ENCODE results near the gene PLCB4. TPM values are rescaled to one million over a fixed set of nuclear protein-coding genes. Genes with fewer than 3 reads are reported as not detected.

PLCB4 gene
- total RNA-seq, 2 experiments from 2014 or later = not detected

DNA sequence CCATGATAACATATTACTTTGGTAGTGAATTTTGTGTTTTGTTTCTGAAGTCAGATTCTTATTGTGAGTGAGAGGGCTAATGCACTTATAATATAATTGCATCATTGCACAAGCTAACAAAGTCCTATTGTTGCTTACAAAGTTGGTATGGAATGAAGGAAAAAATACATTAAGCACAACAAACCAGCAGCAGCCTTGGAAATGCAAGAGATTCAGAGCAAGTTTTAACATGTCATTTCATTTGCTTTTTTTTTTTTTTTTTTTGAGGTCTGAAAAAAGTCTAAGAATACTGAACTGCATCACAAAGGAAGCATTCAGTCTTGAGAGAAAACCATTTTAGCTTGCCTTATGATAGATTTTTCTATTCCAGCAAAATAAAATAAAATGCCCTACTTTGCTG, 57.6 kb downstream of the PLCB4 start:
- H3K27ac Mint-ChIP-seq = no peak overlapping the region
- ChIA-PET POLR2A (no interaction called here), CTCF (no interaction called here)
- H3K9me3 Mint-ChIP-seq = peaks cover 4% of the 10 kb centered on the region
- H3K36me3 Mint-ChIP-seq (ENCODE audit: low read depth) = no peaks in the 10 kb centered on the region
- no peaks in the 10 kb centered on the region for H3K27me3 Mint-ChIP-seq
- no peaks in the 10 kb centered on the region for H3K4me1 Mint-ChIP-seq
- DNase-seq = no peak
- H3K4me3 Mint-ChIP-seq = no peak overlapping the region

DNA sequence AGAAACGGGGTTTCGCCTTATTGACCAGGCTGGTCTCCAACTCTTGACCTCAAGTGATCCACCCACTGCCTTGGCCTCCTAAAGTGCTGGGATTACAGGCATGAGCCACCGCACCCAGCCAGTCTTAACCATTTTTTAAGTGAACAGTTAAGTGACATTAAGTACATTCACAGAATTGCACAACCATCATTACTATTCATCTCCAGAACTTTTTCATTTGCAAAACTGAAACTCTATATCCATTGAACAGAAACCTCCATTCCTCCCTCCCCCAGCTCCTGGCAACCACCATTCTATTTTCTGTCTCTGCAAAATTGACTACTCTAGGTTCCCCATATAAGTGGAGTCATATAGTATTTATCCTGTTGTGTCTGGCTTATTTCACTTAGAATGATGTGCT, 59.7 kb downstream of the PLCB4 start:
- Mint-ChIP-seq H3K27ac (no peak overlapping the region), H3K27me3 (no peaks in the 10 kb centered on the region), H3K4me1 (no peaks in the 10 kb centered on the region), H3K36me3 (ENCODE audit: low read depth) (no peaks in the 10 kb centered on the region), H3K9me3 (peaks cover 4% of the 10 kb centered on the region), H3K4me3 (no peak overlapping the region)
- CTCF ChIA-PET = no interaction called here
- POLR2A ChIA-PET = no interaction called here
- DNase-seq = no peak

DNA sequence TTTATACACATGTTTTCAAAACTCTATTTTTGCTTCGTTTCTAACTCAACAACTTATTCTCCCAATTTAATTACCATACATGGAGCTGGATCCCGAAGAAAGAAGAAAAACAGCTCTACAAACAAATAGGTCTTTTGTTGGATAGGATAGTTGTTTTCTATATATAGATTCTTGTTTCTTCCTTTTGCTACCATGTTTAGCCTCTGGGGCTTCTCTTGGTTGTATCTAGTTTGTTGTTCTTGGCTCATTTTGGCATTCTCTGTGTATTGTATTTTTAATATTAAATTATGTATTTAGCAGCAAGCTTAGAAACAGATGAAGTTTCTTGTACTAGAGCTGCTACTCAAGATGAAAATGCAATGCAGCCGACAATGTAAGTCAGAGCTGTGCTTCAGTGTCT, 60.9 kb downstream of the PLCB4 start:
- Mint-ChIP-seq H3K4me1 (no peaks in the 10 kb centered on the region), H3K27ac (no peak overlapping the region), H3K36me3 (ENCODE audit: low read depth) (no peaks in the 10 kb centered on the region), H3K9me3 (peaks cover 7% of the 10 kb centered on the region), H3K4me3 (no peak overlapping the region), H3K27me3 (no peaks in the 10 kb centered on the region)
- CTCF ChIA-PET = no interaction called here
- no peak for DNase-seq
- POLR2A ChIA-PET = no interaction called here

DNA sequence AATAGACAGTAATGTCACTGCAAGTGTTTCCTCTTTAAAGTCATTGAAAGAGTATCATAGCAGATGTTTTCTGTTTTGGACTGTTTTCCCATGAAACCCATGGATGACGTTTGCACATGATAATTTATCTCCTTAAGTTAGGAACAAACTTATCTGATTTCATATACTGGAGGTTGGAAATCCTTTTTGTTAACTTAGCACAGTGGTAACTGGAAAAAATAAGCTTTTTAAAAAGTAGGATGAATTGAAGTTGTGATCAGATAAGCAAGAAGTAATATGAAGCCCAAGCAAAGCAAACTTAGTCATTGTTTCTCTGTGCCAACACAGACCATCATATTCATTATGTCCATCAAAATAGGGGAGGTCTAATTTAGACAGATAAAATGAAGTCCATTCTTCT, 61.6 kb downstream of the PLCB4 start:
- ChIA-PET POLR2A (no interaction called here), CTCF (interaction anchor here (0.6 kb wide), 1 partner anchor 73 kb away, joined by 6 read pairs; no protein-coding TSS in a partner anchor)
- Mint-ChIP-seq H3K4me1 (no peaks in the 10 kb centered on the region), H3K36me3 (ENCODE audit: low read depth) (no peaks in the 10 kb centered on the region), H3K27ac (no peak overlapping the region), H3K27me3 (no peaks in the 10 kb centered on the region), H3K9me3 (peaks cover 7% of the 10 kb centered on the region), H3K4me3 (no peak overlapping the region)
- DNase-seq = no peak

DNA sequence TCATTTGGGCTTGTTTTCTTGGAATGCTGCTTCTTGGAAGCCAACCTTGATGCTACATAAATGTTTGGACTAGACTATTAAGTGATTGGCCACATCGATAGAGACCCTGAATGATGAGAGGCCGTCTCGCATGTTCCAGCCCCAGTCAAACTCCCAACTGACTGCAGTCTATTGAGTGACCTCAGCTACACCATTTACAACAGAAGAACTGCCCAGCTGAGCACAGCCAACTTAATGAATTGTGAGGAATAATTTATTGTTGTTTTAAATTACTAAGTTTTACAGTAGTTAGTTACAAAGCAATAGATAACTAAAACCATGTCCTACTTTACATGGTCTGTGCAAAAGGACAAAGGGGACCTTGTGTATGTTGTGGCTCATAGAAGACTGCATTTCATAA, 63.0 kb downstream of the PLCB4 start:
- no peak for DNase-seq
- CTCF ChIA-PET = no interaction called here
- peaks cover 7% of the 10 kb centered on the region for H3K9me3 Mint-ChIP-seq
- POLR2A ChIA-PET = no interaction called here
- no peaks in the 10 kb centered on the region for H3K27me3 Mint-ChIP-seq
- H3K4me3 Mint-ChIP-seq = no peak overlapping the region
- no peaks in the 10 kb centered on the region for H3K36me3 Mint-ChIP-seq (ENCODE audit: low read depth)
- no peak overlapping the region for H3K27ac Mint-ChIP-seq
- H3K4me1 Mint-ChIP-seq = no peaks in the 10 kb centered on the region

DNA sequence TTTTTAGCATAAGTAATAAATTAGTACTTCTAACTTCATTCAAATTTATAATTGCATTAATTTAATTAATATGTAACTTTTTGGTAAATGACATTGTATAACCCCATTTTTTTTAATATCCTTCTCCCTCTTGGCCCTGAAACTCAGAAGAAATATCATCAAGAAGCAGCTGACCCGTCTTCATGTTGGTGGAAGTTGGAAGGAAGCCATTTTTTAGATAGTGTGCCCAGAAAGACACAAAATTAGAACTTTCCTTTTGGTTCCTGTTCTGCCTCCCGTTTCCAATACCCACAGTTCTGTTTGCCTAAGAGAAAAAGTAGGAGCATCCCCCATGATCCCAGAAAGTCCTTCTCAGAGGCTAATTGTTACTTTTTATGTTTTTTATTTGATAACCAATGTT, 65.5 kb downstream of the PLCB4 start:
- no peaks in the 10 kb centered on the region for H3K36me3 Mint-ChIP-seq (ENCODE audit: low read depth)
- H3K4me1 Mint-ChIP-seq = no peaks in the 10 kb centered on the region
- CTCF ChIA-PET = no interaction called here
- H3K9me3 Mint-ChIP-seq = peaks cover 3% of the 10 kb centered on the region
- POLR2A ChIA-PET = no interaction called here
- H3K27ac Mint-ChIP-seq = no peak overlapping the region
- no peak for DNase-seq
- H3K27me3 Mint-ChIP-seq = no peaks in the 10 kb centered on the region
- H3K4me3 Mint-ChIP-seq = no peak overlapping the region

DNA sequence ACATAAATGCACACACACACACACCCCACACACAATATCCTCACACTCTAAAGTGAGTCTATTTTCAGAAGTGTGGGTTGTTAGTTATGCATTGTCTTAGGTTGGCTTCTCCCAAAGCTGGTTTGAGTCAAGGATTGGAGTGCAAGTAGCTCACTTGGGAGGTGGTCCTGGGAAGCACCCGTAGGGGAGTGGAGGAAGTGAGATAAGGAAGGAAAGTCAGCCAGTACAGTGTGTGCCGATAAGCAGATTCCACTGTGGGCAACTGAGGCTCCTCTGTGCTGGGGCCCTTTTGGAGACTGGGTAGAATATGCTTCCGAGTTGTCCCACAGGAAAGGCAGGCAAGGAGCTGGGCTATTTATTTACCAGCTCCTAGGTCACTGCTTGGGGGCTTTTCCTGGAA, 67.2 kb downstream of the PLCB4 start:
- H3K9me3 Mint-ChIP-seq = peaks cover 9% of the 10 kb centered on the region
- H3K36me3 Mint-ChIP-seq (ENCODE audit: low read depth) = no peaks in the 10 kb centered on the region
- H3K27me3 Mint-ChIP-seq = no peaks in the 10 kb centered on the region
- no peak overlapping the region for H3K4me3 Mint-ChIP-seq
- CTCF ChIA-PET = no interaction called here
- H3K27ac Mint-ChIP-seq = no peak overlapping the region
- DNase-seq = no peak
- H3K4me1 Mint-ChIP-seq = no peaks in the 10 kb centered on the region
- POLR2A ChIA-PET = no interaction called here

DNA sequence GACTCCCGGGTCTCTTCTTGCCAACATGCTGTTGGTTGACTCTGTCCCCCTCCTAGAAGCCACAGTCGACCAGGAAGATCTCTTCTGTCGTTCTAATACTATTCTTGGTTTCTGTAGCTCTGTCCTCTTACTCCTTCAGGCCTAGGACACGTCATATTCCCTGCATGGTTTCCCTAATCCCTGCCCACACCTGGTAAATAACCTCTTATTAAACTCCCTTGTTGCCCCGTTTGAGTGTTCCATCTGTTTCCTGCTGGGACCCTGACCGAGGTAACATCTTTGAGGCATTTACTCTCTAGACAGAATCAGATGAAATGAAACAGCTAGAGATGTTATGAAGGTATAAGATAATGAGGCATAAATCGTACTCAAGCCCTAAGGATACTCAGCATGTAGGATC, 68.1 kb downstream of the PLCB4 start:
- Mint-ChIP-seq H3K4me1 (no peaks in the 10 kb centered on the region), H3K9me3 (peaks cover 14% of the 10 kb centered on the region), H3K27me3 (no peaks in the 10 kb centered on the region), H3K27ac (no peak overlapping the region), H3K36me3 (ENCODE audit: low read depth) (no peaks in the 10 kb centered on the region), H3K4me3 (no peak overlapping the region)
- ChIA-PET CTCF (no interaction called here), POLR2A (no interaction called here)
- DNase-seq = no peak

DNA sequence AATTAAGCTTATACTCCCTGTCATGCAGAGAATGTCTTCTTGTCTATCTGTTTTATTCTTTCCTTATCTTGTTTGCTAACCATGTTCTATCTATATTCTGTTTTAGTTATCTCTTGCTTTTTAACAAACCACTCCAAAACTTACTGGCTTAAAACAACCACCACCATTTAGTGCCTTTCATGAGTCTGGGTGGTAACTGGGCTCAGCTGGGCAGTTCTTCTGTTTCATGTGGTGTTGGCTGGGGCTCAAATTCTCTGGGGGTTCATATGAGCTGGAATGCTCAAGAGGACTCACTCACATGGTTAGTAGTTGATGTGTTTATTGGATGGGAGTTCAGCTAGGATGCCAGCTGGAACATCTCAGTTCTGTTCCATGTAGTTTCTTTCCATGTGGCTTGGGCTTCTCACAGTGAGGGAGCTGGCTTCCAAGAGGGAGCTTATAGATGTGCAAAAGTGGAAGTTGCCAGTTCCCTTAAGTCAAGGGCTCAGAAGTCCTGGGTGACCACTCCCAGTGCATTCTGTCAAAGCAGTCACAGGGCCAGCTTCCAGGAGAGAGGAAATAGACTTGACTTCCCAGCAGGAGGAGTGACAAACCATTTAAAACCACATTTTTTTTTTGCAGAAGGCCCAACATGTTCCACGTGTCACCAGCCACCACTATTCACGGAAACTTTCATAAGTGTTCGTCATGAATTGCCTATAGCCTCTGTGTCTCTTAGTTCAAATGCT, 70.4 kb downstream of the PLCB4 start:
- POLR2A ChIA-PET = no interaction called here

DNA sequence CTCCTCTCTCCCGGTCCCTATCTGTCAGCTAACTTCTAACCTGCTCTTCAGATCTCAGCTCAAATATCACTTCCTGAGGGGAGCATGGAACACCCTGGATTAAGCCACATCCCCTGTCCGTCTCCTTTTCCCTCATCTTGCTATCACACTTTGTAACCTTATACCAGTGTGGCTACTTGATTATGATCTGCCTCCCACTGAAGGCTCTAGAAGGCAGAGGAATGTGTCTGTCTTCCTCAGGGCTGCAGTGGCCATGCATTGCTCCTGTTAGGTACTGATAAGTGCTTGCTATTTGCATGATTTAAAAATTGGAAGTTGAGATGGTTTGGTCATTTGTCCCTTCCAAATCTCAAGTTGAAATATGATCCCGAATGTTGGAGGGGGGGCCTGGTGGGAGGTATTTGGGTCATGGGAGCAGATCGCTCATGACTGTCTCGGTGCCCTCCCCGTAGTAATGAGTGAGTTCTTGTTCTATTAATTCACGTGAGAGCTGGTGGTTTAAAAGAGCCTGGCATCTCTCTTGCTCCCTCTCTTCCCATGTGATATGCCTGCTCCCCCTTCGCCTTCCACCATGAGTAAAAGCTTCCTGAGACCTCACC, 71.4 kb downstream of the PLCB4 start:
- DNase-seq = no peak
- Mint-ChIP-seq H3K27me3 (no peaks in the 10 kb centered on the region), H3K4me3 (no peak overlapping the region), H3K27ac (no peak overlapping the region), H3K4me1 (no peaks in the 10 kb centered on the region), H3K9me3 (peaks cover 14% of the 10 kb centered on the region), H3K36me3 (ENCODE audit: low read depth) (no peaks in the 10 kb centered on the region)
- CTCF ChIA-PET = no interaction called here
- POLR2A ChIA-PET = no interaction called here

More for the DNA sequence above, 70.4 kb downstream of the PLCB4 start:
- H3K9me3 Mint-ChIP-seq = peaks cover 17% of the 10 kb centered on the region
- CTCF ChIA-PET = no interaction called here
- no peak overlapping the region for H3K27ac Mint-ChIP-seq
- H3K4me3 Mint-ChIP-seq = no peak overlapping the region
- H3K4me1 Mint-ChIP-seq = no peaks in the 10 kb centered on the region
- no peak for DNase-seq
- no peaks in the 10 kb centered on the region for H3K36me3 Mint-ChIP-seq (ENCODE audit: low read depth)
- H3K27me3 Mint-ChIP-seq = no peaks in the 10 kb centered on the region

DNA sequence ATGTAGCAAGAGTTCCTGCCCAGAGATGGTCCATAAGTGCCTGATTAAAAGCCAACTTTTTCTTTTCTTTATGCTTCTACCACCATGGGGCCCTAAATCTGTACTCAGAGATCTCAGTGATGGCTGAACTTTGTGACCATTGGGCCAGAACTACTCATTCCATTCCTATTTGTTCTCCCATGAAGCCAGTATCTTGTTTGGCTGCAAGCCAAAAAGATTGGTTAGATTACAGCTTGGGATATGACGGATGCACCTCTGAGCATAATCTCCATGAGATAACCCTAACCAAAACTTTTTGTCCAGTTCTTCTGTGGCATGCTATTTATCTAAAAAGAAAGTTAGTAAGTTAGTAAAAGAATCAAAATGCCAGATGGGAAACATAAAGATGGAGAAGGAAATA, 72.2 kb downstream of the PLCB4 start:
- DNase-seq = no peak
- Mint-ChIP-seq H3K36me3 (ENCODE audit: low read depth) (no peaks in the 10 kb centered on the region), H3K4me3 (no peak overlapping the region), H3K27me3 (no peaks in the 10 kb centered on the region), H3K4me1 (no peaks in the 10 kb centered on the region), H3K9me3 (peaks cover 14% of the 10 kb centered on the region), H3K27ac (no peak overlapping the region)
- ChIA-PET POLR2A (no interaction called here), CTCF (no interaction called here)

DNA sequence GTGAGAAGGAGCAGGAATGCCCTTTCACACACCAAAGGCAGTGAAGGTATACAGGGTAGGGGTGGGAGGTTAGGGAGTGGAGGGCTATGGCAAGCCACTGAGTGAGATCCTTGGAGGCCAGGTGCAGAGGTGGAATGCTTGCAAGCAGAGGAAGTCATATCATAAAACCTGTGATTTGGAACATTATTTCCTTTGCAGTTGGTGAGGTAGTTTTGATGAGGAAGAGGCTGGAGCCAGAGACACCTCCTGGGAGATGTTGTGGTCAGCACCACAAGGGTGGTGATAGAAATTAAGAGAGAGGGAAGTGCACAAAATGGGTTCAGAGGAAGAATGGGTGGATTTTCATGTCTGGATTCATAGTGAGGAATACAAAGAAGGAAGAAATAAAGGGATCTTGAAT, 73.0 kb downstream of the PLCB4 start:
- POLR2A ChIA-PET = no interaction called here
- no peaks in the 10 kb centered on the region for H3K27me3 Mint-ChIP-seq
- H3K4me1 Mint-ChIP-seq = no peaks in the 10 kb centered on the region
- DNase-seq = no peak
- H3K27ac Mint-ChIP-seq = no peak overlapping the region
- CTCF ChIA-PET = no interaction called here
- no peak overlapping the region for H3K4me3 Mint-ChIP-seq
- H3K36me3 Mint-ChIP-seq (ENCODE audit: low read depth) = no peaks in the 10 kb centered on the region
- peaks cover 14% of the 10 kb centered on the region for H3K9me3 Mint-ChIP-seq

DNA sequence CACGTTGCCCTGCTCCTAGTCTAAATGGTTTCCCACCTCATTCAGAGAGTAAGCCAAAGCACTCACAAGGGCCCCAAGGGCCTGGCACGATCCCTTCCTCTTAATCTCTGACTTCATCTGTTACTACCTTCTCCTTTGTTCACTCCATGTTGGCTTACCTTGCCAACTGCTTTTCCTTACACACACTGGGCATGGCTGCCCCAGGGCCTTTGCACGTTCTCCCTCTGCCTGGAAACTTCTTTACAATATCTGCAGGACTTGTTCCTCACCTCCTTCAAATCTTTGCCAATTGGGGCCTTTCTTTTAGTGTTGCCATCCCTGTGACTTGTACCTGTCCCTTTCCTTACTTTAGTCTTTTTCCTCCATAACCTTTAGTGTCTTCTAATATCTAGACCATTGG, 73.9 kb downstream of the PLCB4 start:
- Mint-ChIP-seq H3K4me3 (no peak overlapping the region), H3K4me1 (no peaks in the 10 kb centered on the region), H3K27me3 (no peaks in the 10 kb centered on the region), H3K36me3 (ENCODE audit: low read depth) (no peaks in the 10 kb centered on the region), H3K9me3 (peaks cover 14% of the 10 kb centered on the region), H3K27ac (no peak overlapping the region)
- CTCF ChIA-PET = no interaction called here
- POLR2A ChIA-PET = no interaction called here
- no peak for DNase-seq

DNA sequence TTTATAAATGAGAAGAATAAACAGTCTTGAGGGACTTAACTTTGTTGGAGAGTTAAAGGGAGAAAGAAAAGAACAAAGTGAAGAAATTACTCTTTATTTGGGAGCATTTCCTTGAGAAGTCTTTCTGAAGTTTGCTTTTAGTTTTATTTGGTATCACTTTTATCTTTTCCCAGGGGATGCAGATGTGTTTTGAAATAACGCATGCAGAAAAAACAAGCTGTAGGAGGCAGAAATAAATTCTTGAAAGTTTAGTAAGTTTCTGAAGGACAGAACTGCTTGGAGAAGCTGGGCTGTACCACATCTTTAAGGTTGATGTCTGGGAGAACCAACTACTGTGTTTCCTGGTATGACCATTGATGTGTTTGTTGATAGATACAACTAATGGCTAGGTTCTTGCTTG, 75.0 kb downstream of the PLCB4 start:
- Mint-ChIP-seq H3K4me3 (no peak overlapping the region), H3K4me1 (no peaks in the 10 kb centered on the region), H3K27me3 (no peaks in the 10 kb centered on the region), H3K36me3 (ENCODE audit: low read depth) (no peaks in the 10 kb centered on the region), H3K27ac (no peak overlapping the region), H3K9me3 (peaks cover 14% of the 10 kb centered on the region)
- POLR2A ChIA-PET = no interaction called here
- no peak for DNase-seq
- CTCF ChIA-PET = no interaction called here

Data from activated CD4-positive, alpha-beta memory T cell treated with anti-CD3 and anti-CD28 coated beads, Interleukin-2, amount 10 ng/mL, durations not matched to agents 7 days and 5 days (primary cell).